ENCODE measurements around the gene ACBD4.

Gene ACBD4, protein sequence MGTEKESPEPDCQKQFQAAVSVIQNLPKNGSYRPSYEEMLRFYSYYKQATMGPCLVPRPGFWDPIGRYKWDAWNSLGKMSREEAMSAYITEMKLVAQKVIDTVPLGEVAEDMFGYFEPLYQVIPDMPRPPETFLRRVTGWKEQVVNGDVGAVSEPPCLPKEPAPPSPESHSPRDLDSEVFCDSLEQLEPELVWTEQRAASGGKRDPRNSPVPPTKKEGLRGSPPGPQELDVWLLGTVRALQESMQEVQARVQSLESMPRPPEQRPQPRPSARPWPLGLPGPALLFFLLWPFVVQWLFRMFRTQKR

GRCh38 chr17:45135192-45135977 lies at the start of gene ACBD4:
Gene ACBD4 (plus strand): TSS chr17:45135687. CDS start chr17:45136145, 458 bp downstream.
- H3K4me3 ChIP-seq (ENCODE audit: low read length in 2 of 2), result peak within 1 kb of the TSS; percentile 87 to 93
- peaks cover 27 to 34% of the 10 kb centered on the region in 2 donors for H3K4me1 ChIP-seq (ENCODE audit: control insufficient read depth in 2 of 2, insufficient read depth in 2 of 2, low read length in 2 of 2)
- H3K9ac ChIP-seq (ENCODE audit: low read depth in 1 of 2, low read length in 2 of 2), result peak within 1 kb of the TSS; percentile 79 to 92
- peaks cover 0 to 3% of the 10 kb centered on the region in 2 donors for H3K36me3 ChIP-seq (ENCODE audit: control insufficient read depth in 2 of 2, insufficient read depth in 2 of 2, low read length in 2 of 2)
- no peaks in the 10 kb centered on the region for H3K27me3 ChIP-seq (ENCODE audit: control insufficient read depth in 2 of 2, insufficient read depth in 2 of 2, low read length in 2 of 2)
- peak within 1 kb of the TSS; percentile 75 to 83 for H3K27ac ChIP-seq (ENCODE audit: low read depth in 2 of 2, low read length in 2 of 2)
- H3K9me3 ChIP-seq (ENCODE audit: control insufficient read depth in 2 of 2, low read length in 2 of 2), result no peaks in the 10 kb centered on the region

DNA sequence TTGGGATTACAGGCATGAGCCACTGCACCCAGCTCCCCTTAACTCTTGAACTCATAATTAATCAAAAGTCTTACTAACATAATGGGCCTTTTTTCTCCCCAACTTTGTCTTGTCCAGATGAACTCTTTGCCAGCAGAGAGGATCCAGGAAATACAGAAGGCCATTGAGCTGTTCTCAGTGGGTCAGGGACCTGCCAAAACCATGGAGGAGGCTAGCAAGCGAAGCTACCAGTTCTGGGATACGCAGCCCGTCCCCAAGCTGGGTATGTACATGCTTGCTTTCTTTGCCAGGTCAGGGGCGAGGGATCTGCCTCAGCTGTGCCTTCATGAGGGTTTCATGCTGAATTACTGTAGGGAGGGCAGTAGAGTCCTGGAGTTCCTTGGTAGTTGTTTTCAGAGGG lies 49.1 kb upstream of the ACBD4 start:
- Histone ChIP-seq H3K9me3 (ENCODE audit: control insufficient read depth in 2 of 2, low read length in 2 of 2) (no peaks in the 10 kb centered on the region), H3K27ac (ENCODE audit: low read depth in 2 of 2, low read length in 2 of 2) (no peak overlapping the region), H3K9ac (ENCODE audit: low read depth in 1 of 2, low read length in 2 of 2) (no peak overlapping the region), H3K36me3 (ENCODE audit: control insufficient read depth in 2 of 2, insufficient read depth in 2 of 2, low read length in 2 of 2) (peaks cover 38 to 53% of the 10 kb centered on the region in 2 donors), H3K27me3 (ENCODE audit: control insufficient read depth in 2 of 2, insufficient read depth in 2 of 2, low read length in 2 of 2) (no peaks in the 10 kb centered on the region), H3K4me1 (ENCODE audit: control insufficient read depth in 2 of 2, insufficient read depth in 2 of 2, low read length in 2 of 2) (peaks cover 4 to 6% of the 10 kb centered on the region in 2 donors), H3K4me3 (ENCODE audit: low read length in 2 of 2) (no peak overlapping the region)

DNA sequence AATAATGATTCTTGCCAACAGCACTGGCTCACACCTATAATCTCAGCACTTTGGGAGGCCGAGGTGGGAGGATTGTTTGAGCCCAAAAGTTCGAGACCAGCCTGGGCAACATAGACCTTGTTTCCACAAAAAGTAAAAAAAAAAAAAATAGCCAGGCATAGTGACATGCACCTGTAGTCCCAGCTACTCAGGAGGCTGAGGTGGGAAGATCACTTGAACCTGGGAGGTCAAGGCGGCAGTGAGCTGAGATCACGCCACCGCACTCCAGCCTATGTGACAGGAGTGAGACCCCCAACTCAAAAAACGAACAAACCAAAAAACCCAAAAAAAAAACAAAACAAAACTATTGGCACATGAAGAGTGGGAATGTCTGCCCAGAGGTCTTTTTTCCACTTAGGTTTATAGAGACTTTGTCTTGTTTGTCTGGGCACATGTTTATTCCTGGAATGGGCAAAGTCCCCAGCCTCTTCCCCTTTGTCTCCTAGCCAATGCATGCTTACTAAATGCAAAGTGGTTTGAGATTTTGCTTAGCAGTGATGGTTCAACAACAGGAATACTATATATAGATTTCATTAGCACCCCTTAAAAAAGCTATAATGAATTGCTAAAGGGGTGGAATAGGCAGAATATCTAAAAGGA lies 48.5 kb upstream of the ACBD4 start:
- H3K36me3 ChIP-seq (ENCODE audit: control insufficient read depth in 2 of 2, insufficient read depth in 2 of 2, low read length in 2 of 2), result peaks cover 34 to 51% of the 10 kb centered on the region in 2 donors
- H3K9me3 ChIP-seq (ENCODE audit: control insufficient read depth in 2 of 2, low read length in 2 of 2), result no peaks in the 10 kb centered on the region
- H3K9ac ChIP-seq (ENCODE audit: low read depth in 1 of 2, low read length in 2 of 2), result no peak overlapping the region
- H3K4me3 ChIP-seq (ENCODE audit: low read length in 2 of 2), result no peak overlapping the region
- H3K27ac ChIP-seq (ENCODE audit: low read depth in 2 of 2, low read length in 2 of 2), result no peak overlapping the region
- peaks cover 4 to 6% of the 10 kb centered on the region in 2 donors for H3K4me1 ChIP-seq (ENCODE audit: control insufficient read depth in 2 of 2, insufficient read depth in 2 of 2, low read length in 2 of 2)
- no peaks in the 10 kb centered on the region for H3K27me3 ChIP-seq (ENCODE audit: control insufficient read depth in 2 of 2, insufficient read depth in 2 of 2, low read length in 2 of 2)

DNA sequence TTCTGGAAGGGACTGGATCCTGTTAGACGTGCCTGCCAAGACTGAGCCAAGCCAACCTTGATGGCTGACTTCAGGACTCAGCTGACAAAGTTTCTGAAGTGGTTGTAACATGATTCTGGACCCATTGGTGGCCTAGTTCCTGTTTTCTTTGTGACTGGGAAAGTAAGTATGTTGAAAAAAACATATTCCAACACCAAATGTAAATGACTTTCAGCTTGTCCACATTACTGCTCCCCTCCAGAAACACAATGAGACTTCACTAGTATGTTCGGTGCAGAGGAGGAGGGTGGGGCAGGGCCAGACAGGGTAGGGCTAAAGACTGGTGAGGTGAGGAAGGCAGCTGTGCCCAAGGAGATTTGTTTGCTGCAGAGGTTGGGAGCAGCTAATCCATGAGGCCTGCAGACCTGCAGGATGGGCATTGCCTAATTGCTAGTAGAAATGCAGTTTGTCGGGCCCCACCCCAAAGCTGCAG lies 47.9 kb upstream of the ACBD4 start:
- Histone ChIP-seq H3K9me3 (ENCODE audit: control insufficient read depth in 2 of 2, low read length in 2 of 2) (no peaks in the 10 kb centered on the region), H3K9ac (ENCODE audit: low read depth in 1 of 2, low read length in 2 of 2) (no peak overlapping the region), H3K27me3 (ENCODE audit: control insufficient read depth in 2 of 2, insufficient read depth in 2 of 2, low read length in 2 of 2) (no peaks in the 10 kb centered on the region), H3K4me3 (ENCODE audit: low read length in 2 of 2) (no peak overlapping the region), H3K4me1 (ENCODE audit: control insufficient read depth in 2 of 2, insufficient read depth in 2 of 2, low read length in 2 of 2) (peaks cover 4 to 6% of the 10 kb centered on the region in 2 donors), H3K36me3 (ENCODE audit: control insufficient read depth in 2 of 2, insufficient read depth in 2 of 2, low read length in 2 of 2) (peaks cover 32 to 49% of the 10 kb centered on the region in 2 donors), H3K27ac (ENCODE audit: low read depth in 2 of 2, low read length in 2 of 2) (no peak overlapping the region)

DNA sequence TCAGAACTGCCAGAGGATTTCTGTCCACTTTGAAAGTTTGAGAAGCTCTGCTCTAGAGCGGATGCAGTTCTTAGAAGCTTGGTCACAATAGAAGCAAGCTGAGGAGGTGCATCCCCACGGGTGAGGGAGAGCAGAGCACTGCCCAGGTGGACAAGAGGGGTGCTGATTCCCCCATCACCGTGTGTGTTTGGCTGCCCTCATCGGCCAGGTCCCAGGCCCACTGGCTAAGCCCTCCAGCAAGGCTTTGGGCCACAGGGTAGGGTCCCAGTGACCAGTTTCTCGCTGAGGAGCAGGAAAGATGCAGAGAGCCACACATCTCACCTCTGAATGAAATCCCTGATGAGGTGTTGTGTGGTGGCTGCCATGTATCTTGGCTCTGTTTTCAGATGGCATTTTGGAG lies 47.5 kb upstream of the ACBD4 start:
- Histone ChIP-seq H3K27me3 (ENCODE audit: control insufficient read depth in 2 of 2, insufficient read depth in 2 of 2, low read length in 2 of 2) (no peaks in the 10 kb centered on the region), H3K27ac (ENCODE audit: low read depth in 2 of 2, low read length in 2 of 2) (peak overlapping the region in 1 of 2 donors; percentile 34), H3K4me3 (ENCODE audit: low read length in 2 of 2) (no peak overlapping the region), H3K36me3 (ENCODE audit: control insufficient read depth in 2 of 2, insufficient read depth in 2 of 2, low read length in 2 of 2) (peaks cover 32 to 48% of the 10 kb centered on the region in 2 donors), H3K4me1 (ENCODE audit: control insufficient read depth in 2 of 2, insufficient read depth in 2 of 2, low read length in 2 of 2) (peaks cover 4 to 6% of the 10 kb centered on the region in 2 donors), H3K9me3 (ENCODE audit: control insufficient read depth in 2 of 2, low read length in 2 of 2) (no peaks in the 10 kb centered on the region), H3K9ac (ENCODE audit: low read depth in 1 of 2, low read length in 2 of 2) (no peak overlapping the region)

DNA sequence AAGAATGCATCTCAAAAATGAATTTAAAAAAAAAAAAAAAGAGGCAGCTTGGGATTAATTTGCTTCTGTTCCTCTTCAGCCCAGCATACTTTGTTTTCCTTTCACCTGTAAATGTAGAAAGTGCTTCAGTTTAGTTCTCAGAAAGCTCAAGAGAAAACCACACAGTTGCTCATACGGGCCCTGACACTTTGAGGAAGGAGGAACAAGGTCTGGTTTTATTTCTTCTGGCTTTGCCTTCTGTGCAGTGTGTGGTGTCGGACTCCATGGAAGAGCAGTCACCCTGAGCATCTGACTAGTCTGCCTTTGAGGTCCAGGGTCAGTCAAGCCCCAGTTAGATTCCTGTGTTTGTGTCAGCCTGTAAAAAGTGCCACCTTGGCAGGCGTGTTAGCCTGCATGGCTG lies 46.7 kb upstream of the ACBD4 start:
- no peaks in the 10 kb centered on the region for H3K9me3 ChIP-seq (ENCODE audit: control insufficient read depth in 2 of 2, low read length in 2 of 2)
- peaks cover 31 to 48% of the 10 kb centered on the region in 2 donors for H3K36me3 ChIP-seq (ENCODE audit: control insufficient read depth in 2 of 2, insufficient read depth in 2 of 2, low read length in 2 of 2)
- no peak overlapping the region for H3K9ac ChIP-seq (ENCODE audit: low read depth in 1 of 2, low read length in 2 of 2)
- no peak overlapping the region for H3K4me3 ChIP-seq (ENCODE audit: low read length in 2 of 2)
- no peaks in the 10 kb centered on the region for H3K27me3 ChIP-seq (ENCODE audit: control insufficient read depth in 2 of 2, insufficient read depth in 2 of 2, low read length in 2 of 2)
- no peak overlapping the region for H3K27ac ChIP-seq (ENCODE audit: low read depth in 2 of 2, low read length in 2 of 2)
- peaks cover 6 to 10% of the 10 kb centered on the region in 2 donors for H3K4me1 ChIP-seq (ENCODE audit: control insufficient read depth in 2 of 2, insufficient read depth in 2 of 2, low read length in 2 of 2)

DNA sequence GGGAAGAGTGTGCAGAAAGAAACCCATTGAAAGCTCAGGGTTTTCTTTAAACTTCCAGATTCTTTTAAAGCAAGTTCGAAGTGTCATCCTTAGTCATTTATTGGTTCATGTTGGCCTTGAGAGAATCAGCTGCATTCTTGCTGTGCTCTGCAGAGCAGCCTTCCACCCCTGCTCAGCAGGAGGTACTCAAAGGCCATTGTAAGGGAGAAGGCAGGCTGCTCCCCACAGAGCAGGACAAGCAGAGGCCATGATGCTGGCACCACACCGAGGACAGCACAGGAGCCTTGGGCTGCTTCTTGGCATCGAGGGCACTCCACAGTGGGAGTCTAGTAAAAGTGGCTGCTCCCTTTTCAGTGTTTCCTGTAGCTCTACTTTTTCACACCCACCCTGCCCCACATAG lies 44.8 kb upstream of the ACBD4 start:
- Histone ChIP-seq H3K4me1 (ENCODE audit: control insufficient read depth in 2 of 2, insufficient read depth in 2 of 2, low read length in 2 of 2) (peaks cover 6 to 10% of the 10 kb centered on the region in 2 donors), H3K9me3 (ENCODE audit: control insufficient read depth in 2 of 2, low read length in 2 of 2) (no peaks in the 10 kb centered on the region), H3K36me3 (ENCODE audit: control insufficient read depth in 2 of 2, insufficient read depth in 2 of 2, low read length in 2 of 2) (peaks cover 27 to 48% of the 10 kb centered on the region in 2 donors), H3K4me3 (ENCODE audit: low read length in 2 of 2) (no peak overlapping the region), H3K9ac (ENCODE audit: low read depth in 1 of 2, low read length in 2 of 2) (no peak overlapping the region), H3K27me3 (ENCODE audit: control insufficient read depth in 2 of 2, insufficient read depth in 2 of 2, low read length in 2 of 2) (no peaks in the 10 kb centered on the region), H3K27ac (ENCODE audit: low read depth in 2 of 2, low read length in 2 of 2) (no peak overlapping the region)

- no peak overlapping the region for H3K4me3 ChIP-seq (ENCODE audit: low read length in 2 of 2)
- no peak overlapping the region for H3K9ac ChIP-seq (ENCODE audit: low read depth in 1 of 2, low read length in 2 of 2)
- peaks cover 32 to 52% of the 10 kb centered on the region in 2 donors for H3K36me3 ChIP-seq (ENCODE audit: control insufficient read depth in 2 of 2, insufficient read depth in 2 of 2, low read length in 2 of 2)
- H3K27me3 ChIP-seq (ENCODE audit: control insufficient read depth in 2 of 2, insufficient read depth in 2 of 2, low read length in 2 of 2), result no peaks in the 10 kb centered on the region
- H3K4me1 ChIP-seq (ENCODE audit: control insufficient read depth in 2 of 2, insufficient read depth in 2 of 2, low read length in 2 of 2), result peaks cover 6 to 10% of the 10 kb centered on the region in 2 donors
- no peaks in the 10 kb centered on the region for H3K9me3 ChIP-seq (ENCODE audit: control insufficient read depth in 2 of 2, low read length in 2 of 2)
- peak overlapping the region; percentile 31 to 65 for H3K27ac ChIP-seq (ENCODE audit: low read depth in 2 of 2, low read length in 2 of 2)
Measured at GRCh38 chr17:45091778-45092425, 43.6 kb upstream of the ACBD4 start.

DNA sequence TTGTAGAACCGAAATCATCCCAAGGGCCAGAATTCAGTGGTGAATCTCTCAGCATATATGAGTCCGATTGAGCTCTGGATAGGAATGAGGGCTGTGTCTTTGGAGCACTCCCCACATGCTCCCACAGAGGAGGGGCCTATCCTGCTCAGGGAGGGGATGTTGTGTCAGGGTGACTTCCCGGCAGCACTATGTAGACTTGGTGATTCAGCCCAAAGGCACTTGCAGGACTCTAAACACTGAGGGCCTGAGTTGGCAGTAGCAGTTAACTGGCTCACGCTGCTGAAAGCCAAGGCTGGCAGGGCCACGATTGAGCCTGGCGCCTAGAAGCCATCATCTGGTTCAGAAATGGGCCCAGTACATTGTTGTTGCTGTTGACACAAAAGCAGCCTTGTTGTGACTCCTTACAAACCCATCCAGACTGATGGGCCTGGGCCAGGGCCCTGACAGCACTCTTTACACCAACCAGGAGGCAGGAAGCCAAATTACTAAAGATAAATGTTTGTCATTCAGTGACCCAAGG lies 42.5 kb upstream of the ACBD4 start:
- Histone ChIP-seq H3K4me1 (ENCODE audit: control insufficient read depth in 2 of 2, insufficient read depth in 2 of 2, low read length in 2 of 2) (peaks cover 2 to 9% of the 10 kb centered on the region in 2 donors), H3K27ac (ENCODE audit: low read depth in 2 of 2, low read length in 2 of 2) (peak overlapping the region; percentile 65 to 66), H3K9ac (ENCODE audit: low read depth in 1 of 2, low read length in 2 of 2) (no peak overlapping the region), H3K9me3 (ENCODE audit: control insufficient read depth in 2 of 2, low read length in 2 of 2) (no peaks in the 10 kb centered on the region), H3K4me3 (ENCODE audit: low read length in 2 of 2) (no peak overlapping the region), H3K36me3 (ENCODE audit: control insufficient read depth in 2 of 2, insufficient read depth in 2 of 2, low read length in 2 of 2) (peaks cover 43 to 57% of the 10 kb centered on the region in 2 donors), H3K27me3 (ENCODE audit: control insufficient read depth in 2 of 2, insufficient read depth in 2 of 2, low read length in 2 of 2) (no peaks in the 10 kb centered on the region)

Data from mucosa of rectum (tissue), 2 donors.